NCI-H524 treated with DMSO at 0.1 percent for 48 hours (cell line): ENCODE results near the gene CHRNA4.
"Not testable (repeated sequence)": the region's sequence is repeated elsewhere in the genome, so short reads cannot be mapped to it uniquely, and the experiment has no call there.

Experiments used
- DNase-seq: peaks from one replicate; lab custom pipeline; 2025; lab: John Stamatoyannopoulos, UW

The CHRNA4 gene

DNA sequence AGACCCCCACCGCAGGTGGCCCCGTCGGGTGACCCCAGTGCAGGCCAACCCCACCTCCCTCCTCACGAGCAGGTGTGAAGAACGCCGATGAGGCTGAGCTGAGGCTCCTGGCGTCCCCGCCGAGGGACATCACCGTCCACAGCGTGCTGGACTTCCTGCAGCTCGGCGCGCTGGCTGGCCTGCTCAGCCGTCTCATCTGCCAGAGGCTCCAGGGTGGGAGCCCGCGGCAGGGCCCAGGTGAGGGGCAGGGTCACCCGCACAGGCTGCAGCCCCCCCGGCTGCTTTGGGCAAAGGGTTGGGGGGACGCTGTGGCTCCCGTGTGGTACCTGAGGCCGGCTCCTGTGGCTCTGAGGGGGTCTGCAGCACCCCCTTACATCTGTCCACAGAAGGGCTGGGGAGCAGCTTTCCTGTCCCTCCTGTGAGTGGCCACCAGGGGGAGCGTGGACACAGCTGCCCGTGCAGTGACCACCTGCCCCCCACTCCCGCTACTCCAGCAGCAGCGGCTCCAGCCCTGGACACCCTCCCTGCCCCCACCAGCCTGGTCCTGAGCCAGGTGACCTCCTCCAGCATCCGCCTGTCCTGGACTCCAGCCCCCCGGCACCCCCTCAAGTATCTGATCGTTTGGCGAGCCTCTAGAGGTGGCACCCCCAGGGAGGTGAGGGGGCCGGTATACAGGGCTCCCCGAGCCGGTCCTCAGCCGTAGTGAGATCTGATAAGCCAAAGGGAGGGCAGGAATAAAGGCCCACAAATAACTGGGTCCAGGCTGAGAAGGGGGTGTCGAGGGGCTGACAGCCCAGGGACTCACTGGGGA is 51.7 kb downstream of the CHRNA4 start:
- no peak for DNase-seq

DNA sequence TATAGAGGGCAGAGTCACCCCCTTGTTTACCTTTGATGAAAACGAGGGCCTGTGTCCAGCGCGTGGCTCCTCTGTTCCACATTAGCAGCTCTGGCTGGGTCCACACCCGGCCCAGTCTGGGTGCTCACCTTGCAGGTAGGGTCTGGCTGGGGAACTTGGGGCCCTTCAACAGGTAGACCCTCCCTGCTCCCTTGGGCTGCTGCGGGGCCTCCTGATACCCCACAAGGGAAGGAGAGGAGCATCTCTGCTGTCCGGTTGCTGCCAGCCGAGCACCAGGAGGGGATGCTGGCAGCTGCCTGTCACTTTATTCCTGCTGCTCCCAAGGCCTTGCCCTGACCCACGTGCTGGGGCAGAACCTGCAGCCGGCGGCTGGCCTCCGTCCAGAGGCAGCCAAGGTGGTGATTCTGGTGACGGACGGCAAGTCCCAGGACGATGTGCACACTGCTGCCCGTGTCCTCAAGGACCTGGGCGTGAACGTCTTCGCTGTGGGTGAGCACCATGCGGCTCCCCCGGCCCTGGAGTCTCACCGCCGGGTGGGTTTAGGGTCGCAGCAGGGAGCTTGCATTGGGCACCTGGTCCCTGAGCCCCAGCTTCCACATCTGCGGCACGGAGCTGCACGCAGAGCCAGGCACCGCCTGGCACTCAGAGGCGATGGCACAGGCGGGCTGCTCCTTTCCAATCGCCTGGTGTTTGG is 52.8 kb downstream of the CHRNA4 start:
- DNase-seq, result no peak

DNA sequence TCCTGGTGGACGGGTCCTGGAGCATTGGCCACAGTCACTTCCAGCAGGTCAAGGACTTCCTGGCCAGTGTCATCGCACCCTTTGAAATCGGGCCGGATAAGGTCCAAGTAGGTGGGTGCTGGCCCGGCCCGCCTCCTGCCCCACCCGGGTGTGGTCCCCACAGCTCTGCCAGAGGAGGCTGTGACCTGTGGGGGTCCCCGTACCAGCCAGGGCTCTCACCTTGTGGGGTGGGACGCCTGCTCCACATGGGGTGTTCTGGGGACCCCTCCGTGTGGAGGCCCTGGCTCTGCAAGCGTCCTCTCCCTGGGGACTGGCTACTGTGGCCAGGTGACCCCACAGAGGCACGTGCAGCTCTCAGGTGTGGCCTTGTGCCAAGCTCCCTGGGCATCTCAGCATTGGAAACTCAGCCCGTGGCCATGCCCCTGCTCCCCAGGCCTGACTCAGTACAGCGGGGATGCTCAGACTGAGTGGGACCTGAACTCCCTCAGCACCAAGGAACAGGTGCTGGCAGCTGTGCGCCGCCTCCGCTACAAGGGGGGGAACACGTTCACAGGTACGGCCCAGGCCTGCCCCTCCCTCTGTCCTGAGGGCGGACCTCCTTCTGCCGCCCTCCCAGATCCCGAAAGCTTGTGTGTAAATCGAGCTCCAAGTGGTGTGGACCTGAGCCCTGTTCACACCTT is 53.5 kb downstream of the CHRNA4 start:
- DNase-seq, result no peak

DNA sequence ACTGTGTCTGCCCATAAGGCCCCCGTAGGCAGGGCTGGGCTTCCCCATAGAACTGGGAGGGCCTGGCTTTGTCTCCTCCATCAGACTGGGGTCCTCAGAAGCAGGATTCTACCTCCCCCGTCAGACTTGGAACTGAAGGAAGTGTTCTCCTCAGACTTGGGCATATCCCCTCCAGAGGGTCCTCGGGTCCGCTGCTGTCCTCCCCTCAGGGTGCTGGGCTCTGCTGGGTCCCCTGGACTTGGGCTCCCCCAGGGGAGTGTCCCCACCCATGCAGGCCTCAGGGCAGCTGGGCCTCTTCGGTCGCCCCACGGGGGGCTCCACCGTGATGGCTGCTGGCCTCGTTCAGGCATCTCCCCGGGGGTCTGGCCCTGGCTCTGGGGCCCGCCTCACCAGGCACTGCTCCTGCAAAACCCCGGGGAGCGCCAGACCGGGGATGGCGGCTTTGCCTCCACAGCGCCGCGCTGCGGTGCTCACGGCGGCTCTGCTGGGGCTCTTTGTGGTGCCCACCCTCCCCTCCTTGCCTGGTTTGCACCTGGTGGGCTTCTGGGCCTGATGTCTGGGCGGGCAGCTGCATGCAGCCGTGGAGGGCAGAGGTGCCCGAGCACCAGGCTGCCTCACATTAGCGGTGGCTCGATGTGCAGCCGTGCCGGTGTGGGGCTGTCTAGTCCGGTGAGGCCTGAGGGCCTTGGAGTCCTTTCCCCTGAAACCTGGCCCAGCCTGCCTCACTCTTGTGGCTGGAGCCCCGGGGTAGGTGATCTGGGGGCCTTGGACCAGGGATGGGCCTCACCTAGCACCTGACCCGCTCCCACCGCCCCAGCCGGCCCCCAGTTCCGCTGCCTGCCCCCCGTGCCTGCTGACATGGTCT is 54.2 kb downstream of the CHRNA4 start:
- no peak for DNase-seq

DNA sequence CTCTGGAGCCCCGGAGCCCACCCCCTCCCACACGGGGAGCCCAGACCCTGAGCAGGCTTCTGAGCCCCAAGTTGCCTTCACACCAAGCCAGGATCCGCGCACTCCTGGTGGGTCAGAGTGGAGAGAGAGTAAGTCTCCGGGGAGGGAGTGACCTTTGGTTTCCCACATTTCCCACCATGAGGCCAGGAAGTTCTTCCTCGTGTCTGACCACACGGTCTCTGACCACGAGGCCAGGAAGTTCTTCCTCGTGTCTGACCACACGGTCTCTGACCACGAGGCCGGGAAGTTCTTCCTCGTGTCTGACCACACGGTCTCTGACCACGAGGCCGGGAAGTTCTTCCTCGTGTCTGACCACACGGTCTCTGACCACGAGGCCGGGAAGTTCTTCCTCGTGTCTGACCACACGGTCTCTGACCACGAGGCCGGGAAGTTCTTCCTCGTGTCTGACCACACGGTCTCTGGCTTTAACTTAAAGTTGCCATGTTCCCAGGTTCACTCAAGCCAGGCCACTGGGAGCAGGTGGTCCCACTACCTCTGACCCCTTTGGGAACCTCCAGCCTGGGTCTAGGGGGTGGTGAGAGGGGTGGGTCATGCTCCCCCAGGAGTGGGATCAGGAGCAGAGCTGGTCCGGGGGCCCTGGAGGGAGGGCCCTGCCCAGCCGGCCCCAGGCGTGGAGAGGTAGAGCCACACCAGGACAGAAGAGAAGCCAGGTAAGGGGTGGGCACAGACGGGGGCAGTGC is 55.0 kb downstream of the CHRNA4 start:
- not testable (repeated sequence) for DNase-seq

- no peak for DNase-seq
Observed at GRCh38 chr20:63305393-63305792, 55.8 kb downstream of the CHRNA4 start.

GRCh38 chr20:63303095-63303666 is 58.0 kb downstream of the CHRNA4 start:
- no peak for DNase-seq

- no peak for DNase-seq
Observed at GRCh38 chr20:63301671-63302070, 59.5 kb downstream of the CHRNA4 start.

DNA sequence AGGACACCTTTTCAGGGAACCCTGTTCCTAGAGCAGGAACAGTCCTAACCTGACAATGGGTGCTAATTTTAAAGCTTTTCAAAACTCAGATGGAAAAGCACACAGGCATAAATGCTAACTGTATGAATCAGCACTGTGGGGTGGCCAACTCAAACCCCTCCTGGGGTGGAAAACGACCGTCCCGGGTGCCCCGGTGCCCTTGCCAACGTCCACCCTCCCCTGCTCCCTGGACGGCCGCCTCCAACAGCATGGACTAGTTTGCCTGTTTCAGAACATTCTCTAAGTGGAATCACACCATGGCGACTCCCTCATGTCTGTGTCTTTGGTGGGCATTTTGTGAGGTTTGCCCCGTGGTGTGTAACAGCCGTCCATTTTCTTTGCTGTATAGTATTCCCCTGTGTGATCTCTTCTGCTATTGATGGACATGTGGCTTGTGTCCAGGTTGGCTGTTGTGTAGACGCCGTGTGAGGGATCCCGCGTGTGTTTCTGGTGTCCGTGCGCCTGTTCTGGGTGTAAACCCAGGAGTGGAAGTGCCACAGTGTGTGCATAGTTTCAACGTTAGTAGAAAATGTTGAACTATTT is 62.3 kb downstream of the CHRNA4 start:
- no peak for DNase-seq

- no peak for DNase-seq
Observed at GRCh38 chr20:63297796-63298572, 63.2 kb downstream of the CHRNA4 start.

GRCh38 chr20:63297371-63297781 is 63.8 kb downstream of the CHRNA4 start:
- DNase-seq, result no peak

GRCh38 chr20:63296531-63297299 is 64.4 kb downstream of the CHRNA4 start:
- DNase-seq, result no peak

DNA sequence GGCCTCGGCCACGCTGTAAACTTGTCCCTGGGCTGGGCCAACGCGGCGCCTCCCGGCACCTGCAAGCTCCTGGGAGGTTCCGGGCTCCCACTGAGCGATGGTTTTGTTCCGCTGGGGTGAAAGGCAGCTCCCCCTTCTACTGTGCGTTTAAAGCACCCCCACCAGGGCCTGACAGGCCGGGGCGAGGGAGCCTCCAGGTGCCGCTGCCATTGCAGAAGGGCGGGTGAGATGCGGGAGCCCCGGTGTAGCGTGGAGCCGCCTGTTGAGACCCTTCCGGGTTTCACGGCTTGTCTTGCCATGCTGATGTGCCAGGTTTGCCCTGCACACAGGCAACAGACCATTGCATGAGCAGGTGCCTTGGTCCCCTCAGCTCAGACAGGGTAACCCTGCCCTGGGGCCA is 65.3 kb downstream of the CHRNA4 start:
- DNase-seq, result no peak

DNA sequence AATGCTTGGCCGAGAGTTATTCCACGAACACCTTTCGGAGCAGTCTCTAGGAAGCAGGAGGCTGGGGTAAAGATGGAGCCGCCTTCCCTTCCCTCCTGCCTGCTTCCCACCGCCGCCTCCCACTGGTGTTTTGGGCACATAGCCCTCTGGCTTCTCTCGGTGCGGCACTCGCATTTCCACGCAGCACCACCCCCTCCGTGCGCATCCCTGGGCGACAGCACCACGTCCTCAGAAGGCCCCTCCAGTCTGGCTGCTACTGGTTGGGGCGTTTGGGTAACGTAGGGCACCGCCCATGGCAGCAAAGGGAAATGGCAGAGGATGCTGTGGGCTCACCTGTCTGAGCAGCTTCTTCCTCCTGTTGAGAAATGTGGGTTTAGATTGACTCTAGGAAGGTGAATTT is 65.7 kb downstream of the CHRNA4 start:
- no peak for DNase-seq

- no peak for DNase-seq
Observed at GRCh38 chr20:63295018-63295417, 66.1 kb downstream of the CHRNA4 start.

- DNase-seq, result no peak
Observed at GRCh38 chr20:63294536-63294900, 66.6 kb downstream of the CHRNA4 start.

GRCh38 chr20:63293871-63294535 is 67.1 kb downstream of the CHRNA4 start:
- no peak for DNase-seq

GRCh38 chr20:63293456-63293855 is 67.7 kb downstream of the CHRNA4 start:
- DNase-seq, result no peak
